ENCODE measurements around the gene SLC24A3.

GRCh38 chr20:19588732-19589131, 376.3 kb downstream of the SLC24A3 start:
- TF ChIP-seq, protein P1, sequence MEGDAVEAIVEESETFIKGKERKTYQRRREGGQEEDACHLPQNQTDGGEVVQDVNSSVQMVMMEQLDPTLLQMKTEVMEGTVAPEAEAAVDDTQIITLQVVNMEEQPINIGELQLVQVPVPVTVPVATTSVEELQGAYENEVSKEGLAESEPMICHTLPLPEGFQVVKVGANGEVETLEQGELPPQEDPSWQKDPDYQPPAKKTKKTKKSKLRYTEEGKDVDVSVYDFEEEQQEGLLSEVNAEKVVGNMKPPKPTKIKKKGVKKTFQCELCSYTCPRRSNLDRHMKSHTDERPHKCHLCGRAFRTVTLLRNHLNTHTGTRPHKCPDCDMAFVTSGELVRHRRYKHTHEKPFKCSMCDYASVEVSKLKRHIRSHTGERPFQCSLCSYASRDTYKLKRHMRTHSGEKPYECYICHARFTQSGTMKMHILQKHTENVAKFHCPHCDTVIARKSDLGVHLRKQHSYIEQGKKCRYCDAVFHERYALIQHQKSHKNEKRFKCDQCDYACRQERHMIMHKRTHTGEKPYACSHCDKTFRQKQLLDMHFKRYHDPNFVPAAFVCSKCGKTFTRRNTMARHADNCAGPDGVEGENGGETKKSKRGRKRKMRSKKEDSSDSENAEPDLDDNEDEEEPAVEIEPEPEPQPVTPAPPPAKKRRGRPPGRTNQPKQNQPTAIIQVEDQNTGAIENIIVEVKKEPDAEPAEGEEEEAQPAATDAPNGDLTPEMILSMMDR (IDR thresholded peaks at IDR 0.05; ENCODE audit: low read depth, low read length, poor library complexity, severe bottlenecking) = no peak
- TF ChIP-seq EZH2phosphoT487 (IDR thresholded peaks at IDR 0.05; ENCODE audit: borderline replicate concordance, low read length) = no peak

All from DOHH2 (cell line).